GM19351 (cell line): Measurements from ENCODE around the gene NAV2.

Experiments
- ATAC-seq: cut with Tn5 transposase; IDR thresholded peaks from one replicate; pipeline ENCODE4 v1.9.1; 2021; ENCODE audit warnings: mild to moderate bottlenecking, moderate library complexity; ENCODE audit not compliant: unreplicated experiment

Gene NAV2

GRCh38 chr11:20047769-20048154 is 335.1 kb downstream of the NAV2 start:
- no peak for ATAC-seq

- no peak for ATAC-seq
Measured at GRCh38 chr11:20048246-20048645, 335.6 kb downstream of the NAV2 start.

- no peak for ATAC-seq
Measured at GRCh38 chr11:20048707-20049106, 336.1 kb downstream of the NAV2 start.

- ATAC-seq = no peak
Measured at GRCh38 chr11:20049231-20049630, 336.6 kb downstream of the NAV2 start.

- no peak for ATAC-seq
Measured at GRCh38 chr11:20050048-20050447, 337.4 kb downstream of the NAV2 start.

GRCh38 chr11:20050551-20051333 is 338.1 kb downstream of the NAV2 start:
- no peak for ATAC-seq

GRCh38 chr11:20051469-20052399 is 339.1 kb downstream of the NAV2 start:
- ATAC-seq = no peak

- no peak for ATAC-seq
Measured at GRCh38 chr11:20053572-20053971, 340.9 kb downstream of the NAV2 start.

GRCh38 chr11:20054584-20054983 is 341.9 kb downstream of the NAV2 start:
- no peak for ATAC-seq

GRCh38 chr11:20055312-20055711 is 342.7 kb downstream of the NAV2 start:
- no peak for ATAC-seq

GRCh38 chr11:20056109-20056949 is 343.7 kb downstream of the NAV2 start:
- ATAC-seq = no peak

- ATAC-seq = no peak
Measured at GRCh38 chr11:20056950-20057943, 344.6 kb downstream of the NAV2 start.

- no peak for ATAC-seq
Measured at GRCh38 chr11:20058749-20059458, 346.3 kb downstream of the NAV2 start.

GRCh38 chr11:20059587-20060021 is 347.0 kb downstream of the NAV2 start:
- ATAC-seq = no peak

GRCh38 chr11:20060181-20060580 is 347.5 kb downstream of the NAV2 start:
- no peak for ATAC-seq

- ATAC-seq = no peak
Measured at GRCh38 chr11:20060647-20061205, 348.1 kb downstream of the NAV2 start.

- ATAC-seq = no peak
Measured at GRCh38 chr11:20061776-20062175, 349.1 kb downstream of the NAV2 start.

GRCh38 chr11:20064961-20065405 is 352.3 kb downstream of the NAV2 start:
- no peak for ATAC-seq

GRCh38 chr11:20065406-20065805 is 352.8 kb downstream of the NAV2 start:
- no peak for ATAC-seq
